ENCODE data around the gene SSNA1. TPM values are rescaled to one million over a fixed set of nuclear protein-coding genes. Genes with fewer than 3 reads are reported as not detected.

The SSNA1 gene
- total RNA-seq, 1 donor from 2014 or later: 123 TPM

DNA sequence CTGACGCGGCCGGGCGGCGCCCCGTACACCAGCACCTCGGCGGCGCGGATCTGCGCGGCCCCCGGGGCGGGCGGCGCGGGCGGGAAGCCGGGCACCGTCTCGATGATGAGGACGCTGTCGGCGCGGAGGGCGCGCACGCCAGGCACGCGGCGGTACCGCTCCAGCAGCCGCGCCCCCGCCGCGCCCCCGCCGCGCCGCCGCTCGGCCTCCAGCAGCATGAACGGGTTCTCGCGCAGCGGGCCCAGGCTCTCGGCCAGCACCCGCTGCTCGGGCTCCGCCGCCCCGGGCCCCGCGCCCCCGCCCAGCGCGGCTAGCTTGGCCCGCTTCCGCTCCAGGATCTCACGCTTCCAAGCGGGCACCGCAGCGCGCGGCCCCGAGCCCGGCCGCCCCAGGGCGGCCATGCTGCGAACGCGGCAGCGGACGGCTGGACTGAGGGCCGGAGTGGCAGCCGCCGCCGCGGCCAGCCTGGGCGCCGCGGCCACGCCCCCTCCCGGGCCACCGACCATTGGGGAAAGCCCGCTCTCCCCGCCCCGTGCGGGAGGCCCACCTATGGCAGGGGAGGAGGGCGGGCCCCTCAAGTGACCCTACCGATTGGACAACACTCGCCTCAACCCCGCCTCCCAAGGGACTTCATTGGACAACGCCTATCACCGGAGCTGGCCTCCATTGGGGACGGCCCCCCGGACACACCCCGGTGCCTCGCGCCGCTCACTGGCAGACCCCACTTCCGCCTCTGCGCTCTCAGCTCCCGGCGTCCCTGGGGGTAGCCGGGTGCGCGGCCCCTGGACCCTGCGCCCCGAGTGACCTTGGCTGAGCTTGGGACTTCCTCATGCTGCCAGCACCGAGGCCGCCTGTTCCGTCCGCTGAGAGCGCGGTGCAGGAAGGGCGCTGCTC is 12.1 kb downstream of the SSNA1 start, which contains the start of gene TPRN:
TPRN (minus strand) TSS at position 431 of the 894 bp plus-strand sequence; CDS start at position 401, 30 bp downstream.
- H3K4me1 ChIP-seq: peaks cover 20 to 45% of the 10 kb centered on the region in 2 donors
- no peaks in the 10 kb centered on the region for H3K36me3 ChIP-seq
- H3K4me3 ChIP-seq: peak within 1 kb of the TSS; percentile 77 to 80
- peak; percentile 99 to 100 for DNase-seq (ENCODE audit: low spot score in 2 of 2)
- intact Hi-C loops (cut with DNase I): loop anchor here (1.0 to 2.0 kb wide), 5 partner anchors 12 to 409 kb away; partner anchors contain the start of genes ANAPC2, SSNA1 and TMEM141
- peak within 1 kb of the TSS; percentile 73 to 75 for H3K27ac ChIP-seq
- H3K27me3 ChIP-seq: no peaks in the 10 kb centered on the region
- H3K9me3 ChIP-seq: no peaks in the 10 kb centered on the region
- TF ChIP-seq, protein P1, sequence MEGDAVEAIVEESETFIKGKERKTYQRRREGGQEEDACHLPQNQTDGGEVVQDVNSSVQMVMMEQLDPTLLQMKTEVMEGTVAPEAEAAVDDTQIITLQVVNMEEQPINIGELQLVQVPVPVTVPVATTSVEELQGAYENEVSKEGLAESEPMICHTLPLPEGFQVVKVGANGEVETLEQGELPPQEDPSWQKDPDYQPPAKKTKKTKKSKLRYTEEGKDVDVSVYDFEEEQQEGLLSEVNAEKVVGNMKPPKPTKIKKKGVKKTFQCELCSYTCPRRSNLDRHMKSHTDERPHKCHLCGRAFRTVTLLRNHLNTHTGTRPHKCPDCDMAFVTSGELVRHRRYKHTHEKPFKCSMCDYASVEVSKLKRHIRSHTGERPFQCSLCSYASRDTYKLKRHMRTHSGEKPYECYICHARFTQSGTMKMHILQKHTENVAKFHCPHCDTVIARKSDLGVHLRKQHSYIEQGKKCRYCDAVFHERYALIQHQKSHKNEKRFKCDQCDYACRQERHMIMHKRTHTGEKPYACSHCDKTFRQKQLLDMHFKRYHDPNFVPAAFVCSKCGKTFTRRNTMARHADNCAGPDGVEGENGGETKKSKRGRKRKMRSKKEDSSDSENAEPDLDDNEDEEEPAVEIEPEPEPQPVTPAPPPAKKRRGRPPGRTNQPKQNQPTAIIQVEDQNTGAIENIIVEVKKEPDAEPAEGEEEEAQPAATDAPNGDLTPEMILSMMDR (IDR thresholded peaks at IDR 0.05): peak in 1 of 3 experiments; percentile 29

DNA sequence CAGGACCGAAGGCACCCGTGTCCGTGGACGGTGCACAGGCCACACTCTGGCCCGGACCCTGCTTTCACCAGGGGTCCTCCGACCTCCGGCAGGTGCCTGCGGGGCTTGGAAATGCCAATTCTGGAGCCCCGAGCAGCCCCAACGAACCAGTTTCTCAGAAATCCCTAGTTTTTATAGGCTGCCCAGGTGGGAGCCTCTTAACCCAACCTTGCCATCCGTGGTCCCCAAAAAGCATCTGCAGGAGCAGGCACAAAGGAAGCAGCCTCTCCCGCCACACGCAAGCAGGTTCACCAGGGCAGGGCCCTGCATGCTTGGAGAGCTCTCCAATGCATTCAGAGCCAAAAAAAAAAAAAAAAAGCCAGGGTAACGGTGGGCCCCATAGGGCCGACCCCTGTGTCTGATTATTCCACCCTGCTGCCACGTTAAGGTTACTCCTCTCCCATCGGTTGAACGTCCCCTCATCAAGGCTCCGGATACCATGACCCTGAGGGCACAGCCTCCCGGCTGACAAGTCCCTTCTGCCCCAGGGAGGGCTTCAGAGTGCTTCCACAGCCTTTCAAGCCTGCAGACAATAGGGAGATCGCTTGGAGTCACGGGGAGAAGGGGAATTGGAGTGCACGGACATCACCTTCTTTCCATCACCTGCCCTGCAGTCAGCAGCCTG is 12.9 kb downstream of the SSNA1 start:
- H3K4me1 ChIP-seq: peaks cover 28 to 48% of the 10 kb centered on the region in 2 donors
- H3K27ac ChIP-seq: peak overlapping the region; percentile 73 to 75

DNA sequence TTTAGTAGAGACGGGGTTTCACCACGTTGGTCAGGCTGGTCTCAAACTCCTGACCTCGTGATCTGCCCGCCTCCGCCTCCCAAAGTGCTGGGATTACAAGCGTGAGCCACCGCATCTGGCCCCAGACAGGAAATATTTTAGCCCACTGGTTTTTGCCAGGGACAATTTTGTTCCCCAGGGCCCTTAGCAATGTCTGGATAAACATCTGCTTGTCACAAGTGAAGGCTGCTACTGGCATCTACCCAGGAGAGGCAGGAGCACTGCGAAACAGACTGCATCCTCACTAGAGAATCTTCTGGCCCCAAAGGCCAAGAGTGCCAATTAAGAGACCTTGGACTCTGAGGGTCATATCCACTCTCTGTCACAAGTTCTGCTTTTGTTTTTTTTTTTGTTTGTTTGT is 14.5 kb downstream of the SSNA1 start:
- no peak overlapping the region for H3K4me3 ChIP-seq
- no peaks in the 10 kb centered on the region for H3K27me3 ChIP-seq
- no peak overlapping the region for H3K27ac ChIP-seq
- TF ChIP-seq, protein P1 (IDR thresholded peaks at IDR 0.05): no peak
- peaks cover 30 to 52% of the 10 kb centered on the region in 2 donors for H3K4me1 ChIP-seq
- no peaks in the 10 kb centered on the region for H3K9me3 ChIP-seq
- DNase-seq (ENCODE audit: low spot score in 2 of 2): no peak
- intact Hi-C loops (cut with DNase I): no loop called here
- no peaks in the 10 kb centered on the region for H3K36me3 ChIP-seq

More for the DNA sequence above, 12.9 kb downstream of the SSNA1 start:
- TF ChIP-seq, protein P1 (IDR thresholded peaks at IDR 0.05): no peak
- Histone ChIP-seq H3K27me3 (no peaks in the 10 kb centered on the region), H3K9me3 (no peaks in the 10 kb centered on the region), H3K4me3 (peak overlapping the region; percentile 77 to 80), H3K36me3 (no peaks in the 10 kb centered on the region)
- DNase-seq (ENCODE audit: low spot score in 2 of 2): no peak
- intact Hi-C loops (cut with DNase I): loop anchor here (2.0 kb wide), 1 partner anchor 67 kb away; no protein-coding TSS in a partner anchor

DNA sequence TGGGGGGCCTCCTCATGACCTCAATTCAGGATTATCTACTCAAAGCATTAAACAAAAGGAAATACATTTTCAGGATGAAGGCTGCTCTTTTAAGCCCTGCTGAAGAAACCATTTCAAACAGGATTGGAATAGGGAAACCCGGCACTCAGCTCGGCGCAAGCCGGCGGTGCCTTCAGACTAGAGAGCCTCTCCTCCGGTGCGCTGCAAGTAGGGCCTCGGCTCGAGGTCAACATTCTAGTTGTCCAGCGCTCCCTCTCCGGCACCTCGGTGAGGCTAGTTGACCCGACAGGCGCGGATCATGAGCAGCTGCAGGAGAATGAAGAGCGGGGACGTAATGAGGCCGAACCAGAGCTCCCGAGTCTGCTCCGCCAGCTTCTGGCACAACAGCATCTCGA is 16.3 kb downstream of the SSNA1 start:
- H3K4me3 ChIP-seq: peak overlapping the region; percentile 80 to 100
- no peaks in the 10 kb centered on the region for H3K27me3 ChIP-seq
- TF ChIP-seq, protein P1 (IDR thresholded peaks at IDR 0.05): no peak
- peaks cover 27 to 37% of the 10 kb centered on the region in 2 donors for H3K4me1 ChIP-seq
- no peak for DNase-seq (ENCODE audit: low spot score in 2 of 2)
- H3K36me3 ChIP-seq: no peaks in the 10 kb centered on the region
- intact Hi-C loops (cut with DNase I): loop anchor here (1.0 kb wide), 2 partner anchors 16 to 37 kb away; partner anchors contain the start of genes ANAPC2, SSNA1 and TUBB4B
- no peaks in the 10 kb centered on the region for H3K9me3 ChIP-seq
- peak overlapping the region; percentile 77 to 83 for H3K27ac ChIP-seq
